ENCODE results near the gene EPHB1.

- TF ChIP-seq EP300 (IDR thresholded peaks at IDR 0.05; ENCODE audit: low read depth) (no peak), CTCF (IDR thresholded peaks at IDR 0.05) (no peak)
Measured at GRCh38 chr3:134852893-134853351, 57.9 kb downstream of the EPHB1 start.

Measured in transverse colon (tissue), 3 donors.